ENCODE results near the gene BRICD5. TPM values are rescaled to one million over a fixed set of nuclear protein-coding genes. Genes with fewer than 3 reads are reported as not detected.

Gene BRICD5
- total and polyA plus RNA-seq, 2 of the 13 experiments (the other 11 are each of a cell fraction or from before 2014, with no cell fraction given), result 1.6 to 5.8 TPM

DNA sequence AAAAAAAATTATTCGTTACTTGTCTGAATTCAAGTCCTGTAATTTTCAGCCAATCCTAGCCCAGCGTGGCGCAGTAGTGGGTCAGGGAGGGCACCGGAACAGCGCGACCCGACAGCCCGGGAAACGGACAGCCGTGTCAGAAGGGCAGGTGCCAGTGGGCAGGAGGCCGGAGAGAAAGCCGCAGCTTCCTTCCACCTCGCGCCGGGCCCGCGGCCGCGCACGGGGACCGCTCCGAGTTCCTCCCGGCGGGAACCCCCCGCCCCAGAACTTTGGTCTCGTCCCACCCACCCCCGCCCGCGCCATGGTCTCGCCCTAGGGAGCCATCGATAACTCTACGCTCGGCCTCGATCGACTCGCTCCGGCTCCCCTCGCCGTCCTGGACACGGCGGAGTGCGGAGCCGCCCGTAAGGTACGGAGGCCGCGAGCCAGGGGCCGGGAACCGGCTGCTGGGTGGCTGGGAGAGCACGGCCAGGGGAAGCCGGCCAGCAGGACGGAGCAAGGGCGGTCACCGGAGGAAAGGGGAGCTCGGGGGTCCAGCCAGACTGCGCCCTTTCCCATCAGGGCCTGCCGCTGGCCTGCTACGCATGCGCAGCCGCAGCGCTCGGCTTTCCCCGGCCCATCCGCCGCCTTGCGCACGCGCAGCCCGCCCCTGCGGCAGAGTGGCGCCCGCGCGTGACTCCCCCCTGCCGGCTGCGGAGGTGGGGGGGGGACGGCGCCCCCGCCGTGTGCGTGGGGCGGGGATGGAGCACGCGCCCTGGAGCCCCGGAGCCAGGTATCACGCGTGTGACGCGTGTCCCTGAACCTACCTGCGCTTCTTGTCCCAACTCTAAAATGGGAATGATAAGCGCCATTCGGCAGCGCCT lies 5.3 kb downstream of the BRICD5 start, which contains the start of gene MLST8 (continued):
- peak; percentile 93; the same call in 1 of the 2 replicates for TF ChIP-seq ZBTB39 (CRISPR knock-in tag; IDR thresholded peaks at IDR 0.05)
- TF ChIP-seq GFI1 (CRISPR knock-in tag; IDR thresholded peaks at IDR 0.05; ENCODE audit: borderline replicate concordance), result peak; percentile 59; the same call in 1 of the 2 replicates
- no peak for TF ChIP-seq KDM1A (CRISPR knock-in tag; IDR thresholded peaks at IDR 0.05)
- TF ChIP-seq ZNF746 (CRISPR knock-in tag; IDR thresholded peaks at IDR 0.05), result no peak
- TF ChIP-seq ZNF614 (CRISPR knock-in tag; IDR thresholded peaks at IDR 0.05; ENCODE audit: borderline replicate concordance), result no peak; the same call in 1 of the 2 replicates
- TF ChIP-seq BHLHE40 (IDR thresholded peaks at IDR 0.05; ENCODE audit: low read length), result peak; percentile 92
- TF ChIP-seq, protein P1, sequence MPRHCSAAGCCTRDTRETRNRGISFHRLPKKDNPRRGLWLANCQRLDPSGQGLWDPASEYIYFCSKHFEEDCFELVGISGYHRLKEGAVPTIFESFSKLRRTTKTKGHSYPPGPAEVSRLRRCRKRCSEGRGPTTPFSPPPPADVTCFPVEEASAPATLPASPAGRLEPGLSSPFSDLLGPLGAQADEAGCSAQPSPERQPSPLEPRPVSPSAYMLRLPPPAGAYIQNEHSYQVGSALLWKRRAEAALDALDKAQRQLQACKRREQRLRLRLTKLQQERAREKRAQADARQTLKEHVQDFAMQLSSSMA (CRISPR knock-in tag; IDR thresholded peaks at IDR 0.05), result peak; percentile 60; the same call in 1 of the 2 replicates
- TF ChIP-seq ZNF3 (CRISPR knock-in tag; IDR thresholded peaks at IDR 0.05), result no peak
